ENCODE data around the gene RASAL3. TPM values are rescaled to one million over a fixed set of nuclear protein-coding genes. Genes with fewer than 3 reads are reported as not detected.

Gene RASAL3
- total RNA-seq, 4 donors from 2014 or later = 1.9 to 117 (median 15.3) TPM

DNA sequence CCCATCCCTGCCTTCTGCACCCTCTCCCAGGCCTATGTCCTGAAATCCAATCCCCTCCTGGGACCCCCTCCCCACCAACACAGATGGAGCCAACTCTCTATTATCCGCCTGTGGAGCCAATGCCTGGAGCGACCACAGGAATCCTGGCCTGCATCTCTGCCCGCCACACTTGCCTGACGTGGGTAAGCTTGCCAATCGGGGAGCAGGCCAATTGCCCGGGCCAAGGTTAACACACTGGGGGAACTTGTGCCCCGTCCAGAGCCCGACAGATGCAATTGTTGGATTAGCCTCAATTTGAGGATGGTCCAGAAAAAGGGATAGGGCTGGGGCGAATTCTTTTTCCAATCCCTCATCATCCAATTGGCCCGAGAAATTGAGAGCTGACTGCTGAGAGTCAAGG, 20.5 kb downstream of the RASAL3 start:
- Histone ChIP-seq H3K9me3 (no peaks in the 10 kb centered on the region), H3K27me3 (no peaks in the 10 kb centered on the region), H3K27ac (no peak overlapping the region), H3K36me3 (no peaks in the 10 kb centered on the region), H3K4me1 (peaks cover 0 to 4% (median 3%) of the 10 kb centered on the region in 4 donors), H3K4me3 (no peak overlapping the region)
- WGBS, 2 donors (ENCODE audit: low coverage in 1 of 2) = 92 to 94% methylated on average over 2 to 10 of the region's 10 CpGs
- intact Hi-C loops (cut with DNase I; ENCODE audit: low total_unique reads) (no loop called here), in situ Hi-C loops (cut with MboI; ENCODE audit: low pct_ligation_motif_present in 1 of 4, low pct_unique_long_range_greater_than_20kb in 1 of 4, low sequenced_read_pairs in 3 of 4) (loop anchor here in 1 of 4 donors (25.0 kb wide), 1 partner anchor 182 kb away; no protein-coding TSS in a partner anchor)
- DNase-seq = no peak
- no peak for TF ChIP-seq POLR2A (IDR thresholded peaks at IDR 0.05)
- TF ChIP-seq EP300 (IDR thresholded peaks at IDR 0.05; ENCODE audit: low read depth) = no peak
- no peak for TF ChIP-seq POLR2AphosphoS5 (IDR thresholded peaks at IDR 0.05)
- TF ChIP-seq, protein P1, sequence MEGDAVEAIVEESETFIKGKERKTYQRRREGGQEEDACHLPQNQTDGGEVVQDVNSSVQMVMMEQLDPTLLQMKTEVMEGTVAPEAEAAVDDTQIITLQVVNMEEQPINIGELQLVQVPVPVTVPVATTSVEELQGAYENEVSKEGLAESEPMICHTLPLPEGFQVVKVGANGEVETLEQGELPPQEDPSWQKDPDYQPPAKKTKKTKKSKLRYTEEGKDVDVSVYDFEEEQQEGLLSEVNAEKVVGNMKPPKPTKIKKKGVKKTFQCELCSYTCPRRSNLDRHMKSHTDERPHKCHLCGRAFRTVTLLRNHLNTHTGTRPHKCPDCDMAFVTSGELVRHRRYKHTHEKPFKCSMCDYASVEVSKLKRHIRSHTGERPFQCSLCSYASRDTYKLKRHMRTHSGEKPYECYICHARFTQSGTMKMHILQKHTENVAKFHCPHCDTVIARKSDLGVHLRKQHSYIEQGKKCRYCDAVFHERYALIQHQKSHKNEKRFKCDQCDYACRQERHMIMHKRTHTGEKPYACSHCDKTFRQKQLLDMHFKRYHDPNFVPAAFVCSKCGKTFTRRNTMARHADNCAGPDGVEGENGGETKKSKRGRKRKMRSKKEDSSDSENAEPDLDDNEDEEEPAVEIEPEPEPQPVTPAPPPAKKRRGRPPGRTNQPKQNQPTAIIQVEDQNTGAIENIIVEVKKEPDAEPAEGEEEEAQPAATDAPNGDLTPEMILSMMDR (IDR thresholded peaks at IDR 0.05) = no peak

GRCh38 chr19:15443325-15443724, 21.0 kb downstream of the RASAL3 start:
- H3K36me3 ChIP-seq = no peaks in the 10 kb centered on the region
- WGBS, 2 donors (ENCODE audit: low coverage in 1 of 2) = 75 to 100% methylated on average over 2 to 3 of the region's 3 CpGs

GRCh38 chr19:15442142-15442920, 22.0 kb downstream of the RASAL3 start:
- DNase-seq = no peak
- WGBS, 2 donors (ENCODE audit: low coverage in 1 of 2) = 80 to 91% methylated on average over 1 to 13 of the region's 13 CpGs
- TF ChIP-seq, protein P1 (IDR thresholded peaks at IDR 0.05) = no peak
- TF ChIP-seq EP300 (IDR thresholded peaks at IDR 0.05; ENCODE audit: low read depth) = no peak
- TF ChIP-seq POLR2A (IDR thresholded peaks at IDR 0.05) = no peak
- TF ChIP-seq POLR2AphosphoS5 (IDR thresholded peaks at IDR 0.05) = no peak
- Histone ChIP-seq H3K27ac (no peak overlapping the region), H3K36me3 (no peaks in the 10 kb centered on the region), H3K27me3 (no peaks in the 10 kb centered on the region), H3K4me1 (peaks cover 0 to 6% (median 0%) of the 10 kb centered on the region in 4 donors), H3K4me3 (no peak overlapping the region), H3K9me3 (no peaks in the 10 kb centered on the region)
- in situ Hi-C loops (cut with MboI; ENCODE audit: low pct_ligation_motif_present in 1 of 4, low pct_unique_long_range_greater_than_20kb in 1 of 4, low sequenced_read_pairs in 3 of 4) = loop anchor here in 1 of 4 donors (25.0 kb wide), 1 partner anchor 180 kb away; no protein-coding TSS in a partner anchor
- intact Hi-C loops (cut with DNase I; ENCODE audit: low total_unique reads) = no loop called here

More at GRCh38 chr19:15443325-15443724, 21.0 kb downstream of the RASAL3 start:
- no peak for DNase-seq
- H3K27me3 ChIP-seq = no peaks in the 10 kb centered on the region
- in situ Hi-C loops (cut with MboI; ENCODE audit: low pct_ligation_motif_present in 1 of 4, low pct_unique_long_range_greater_than_20kb in 1 of 4, low sequenced_read_pairs in 3 of 4) = loop anchor here in 1 of 4 donors (25.0 kb wide), 1 partner anchor 181 kb away; no protein-coding TSS in a partner anchor
- no peak overlapping the region for H3K27ac ChIP-seq
- H3K4me1 ChIP-seq = no peaks in the 10 kb centered on the region
- intact Hi-C loops (cut with DNase I; ENCODE audit: low total_unique reads) = no loop called here
- H3K9me3 ChIP-seq = no peaks in the 10 kb centered on the region
- no peak overlapping the region for H3K4me3 ChIP-seq
- TF ChIP-seq POLR2AphosphoS5 (IDR thresholded peaks at IDR 0.05) = no peak
- no peak for TF ChIP-seq POLR2A (IDR thresholded peaks at IDR 0.05)
- no peak for TF ChIP-seq EP300 (IDR thresholded peaks at IDR 0.05; ENCODE audit: low read depth)
- TF ChIP-seq, protein P1 (IDR thresholded peaks at IDR 0.05) = no peak

DNA sequence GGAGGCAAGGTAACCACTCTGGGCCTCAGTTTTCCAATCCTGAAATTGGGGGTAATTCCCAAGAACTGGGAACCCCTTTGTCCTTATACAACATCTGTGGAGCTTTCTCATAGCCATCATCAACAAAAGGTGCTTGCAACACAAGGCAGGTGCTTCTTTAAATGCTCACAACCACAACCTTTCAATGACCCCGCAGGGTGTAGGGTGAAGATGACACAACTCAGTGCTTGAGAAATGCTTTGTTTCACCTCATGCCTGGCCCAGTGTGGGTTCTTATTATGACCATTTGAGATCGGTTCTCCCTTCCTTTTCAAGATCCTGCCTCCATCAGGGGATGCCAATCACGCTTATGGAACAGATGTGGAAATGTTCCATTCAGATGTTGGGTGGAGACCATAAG, 23.0 kb downstream of the RASAL3 start:
- no peaks in the 10 kb centered on the region for H3K27me3 ChIP-seq
- DNase-seq = no peak
- no peaks in the 10 kb centered on the region for H3K36me3 ChIP-seq
- H3K4me3 ChIP-seq = no peak overlapping the region
- no peaks in the 10 kb centered on the region for H3K9me3 ChIP-seq
- intact Hi-C loops (cut with DNase I; ENCODE audit: low total_unique reads) = no loop called here
- no peak overlapping the region for H3K27ac ChIP-seq
- H3K4me1 ChIP-seq = peaks cover 0 to 6% (median 0%) of the 10 kb centered on the region in 4 donors
- no peak for TF ChIP-seq EP300 (IDR thresholded peaks at IDR 0.05; ENCODE audit: low read depth)
- TF ChIP-seq, protein P1 (IDR thresholded peaks at IDR 0.05) = no peak
- TF ChIP-seq POLR2AphosphoS5 (IDR thresholded peaks at IDR 0.05) = no peak
- TF ChIP-seq POLR2A (IDR thresholded peaks at IDR 0.05) = no peak
- 64 to 80% methylated on average over 1 to 3 of the region's 3 CpGs for WGBS, 2 donors (ENCODE audit: low coverage in 1 of 2)
- in situ Hi-C loops (cut with MboI; ENCODE audit: low pct_ligation_motif_present in 1 of 4, low pct_unique_long_range_greater_than_20kb in 1 of 4, low sequenced_read_pairs in 3 of 4) = loop anchor here in 1 of 4 donors (25.0 kb wide), 1 partner anchor 179 kb away; no protein-coding TSS in a partner anchor
